Endothelial cell of umbilical vein (primary cell): ENCODE results near the gene PCGF3. TPM values are rescaled to one million over a fixed set of nuclear protein-coding genes. Genes with fewer than 3 reads are reported as not detected.

Experiments
- BruUV-seq: library from RNA; stranded (reverse); fragments of 400-500 nt; replicated peaks from 2 replicates; lab custom pipeline; 2021; lab: Mats Ljungman, UMichigan
- CTCF ChIA-PET: fragments of 300-600, 350-600 bp; sonication (Branson Sonifier 250); formaldehyde crosslinking; loops from one replicate; lab custom pipeline; 2021; ENCODE audit warnings: antibody characterized with exemption, inconsistent platforms; lab: Charles Lee
- POLR2A ChIA-PET: fragments of 300-600, 350-600 bp; sonication (Branson Sonifier 250); formaldehyde crosslinking; loops from one replicate; lab custom pipeline; 2021; ENCODE audit warnings: antibody characterized with exemption, inconsistent platforms; lab: Charles Lee
- DNase-seq: peaks from one replicate; pipeline ENCODE4 v3.0.0-alpha.2; 2011; ENCODE audit warnings: low read depth, low spot score
- FAIRE-seq: peaks from 2 replicates; lab custom pipeline; 2011; peaks lifted over from hg19 to GRCh38; lab: Jason Lieb, UNC
- H2AFZ ChIP-seq: 2 replicates; pipeline ENCODE4 v1.6.0; 2012; ENCODE audit warnings: low read depth, low read length, control low read depth, inconsistent platforms
- H3K27ac ChIP-seq: 2 replicates; pipeline ENCODE4 v1.5.1; 2011; ENCODE audit warnings: low read depth, mild to moderate bottlenecking, control low read depth, low read length, moderate library complexity; ENCODE audit not compliant: insufficient read depth
- H3K27me3 ChIP-seq, 2 experiments: 2 replicates each; pipeline versions ENCODE4 v1.6.0 to v1.6.1; 2011; ENCODE audit warnings: low read length in 2 of 2, mixed read lengths in 1 of 2; ENCODE audit not compliant: control insufficient read depth in 2 of 2, insufficient read depth in 2 of 2
- H3K36me3 ChIP-seq, 2 experiments: 2 replicates in 1 of 2; 3 replicates in 1 of 2; pipeline ENCODE4 v1.5.1; 2011; ENCODE audit warnings: low read length in 2 of 2, mild to moderate bottlenecking in 1 of 2, moderate library complexity in 1 of 2; ENCODE audit not compliant: control insufficient read depth in 2 of 2, insufficient read depth in 2 of 2; ENCODE audit errors: extremely low read depth in 1 of 2
- H3K4me1 ChIP-seq: 3 replicates; pipeline ENCODE4 v1.5.1; 2011; ENCODE audit warnings: mild to moderate bottlenecking, low read length; ENCODE audit not compliant: control insufficient read depth, insufficient read depth; ENCODE audit errors: extremely low read depth
- H3K4me2 ChIP-seq: 2 replicates; pipeline ENCODE4 v1.6.1; 2011; ENCODE audit warnings: low read length, control low read depth, mixed read lengths; ENCODE audit not compliant: insufficient read depth
- H3K4me3 ChIP-seq, 3 experiments: fragments of 200-600 bp in 1 of 3; sonication (generic), shearing (Covaris generic) in 1 of 3; replicated peaks in 1 of 3; 2 replicates each; pipeline ENCODE4 v1.5.1; 2011 to 2016; ENCODE audit warnings: control low read depth in 3 of 3, low read length in 3 of 3, mild to moderate bottlenecking in 2 of 3, inconsistent platforms in 1 of 3, low read depth in 1 of 3, moderate library complexity in 1 of 3; ENCODE audit not compliant: insufficient read depth in 1 of 3
- H3K79me2 ChIP-seq: 2 replicates; pipeline ENCODE4 v1.6.0; 2012; ENCODE audit warnings: low read length, inconsistent platforms; ENCODE audit not compliant: control insufficient read depth, insufficient read depth
- H3K9ac ChIP-seq: replicated peaks from 2 replicates; pipeline ENCODE3; 2011; ENCODE audit warnings: low read length, control low read depth; ENCODE audit not compliant: insufficient read depth; ENCODE audit errors: extremely low read depth
- H3K9me1 ChIP-seq: replicated peaks from 3 replicates; pipeline ENCODE4 v1.6.0; 2011; ENCODE audit warnings: mild to moderate bottlenecking, low read length; ENCODE audit not compliant: control insufficient read depth, insufficient read depth; ENCODE audit errors: extremely low read depth
- H3K9me3 ChIP-seq: replicated peaks from 2 replicates; pipeline ENCODE4 v1.5.1; 2012; ENCODE audit warnings: low read length, inconsistent platforms; ENCODE audit not compliant: control insufficient read depth, insufficient read depth
- H4K20me1 ChIP-seq: replicated peaks from 2 replicates; pipeline ENCODE3; 2011; ENCODE audit warnings: mild to moderate bottlenecking, low read length; ENCODE audit not compliant: control insufficient read depth, insufficient read depth; ENCODE audit errors: extremely low read depth
- EZH2 ChIP-seq: IDR thresholded peaks from 2 replicates; pipeline ENCODE4 v1.6.1; 2012; ENCODE audit warnings: borderline replicate concordance, low read depth, mild to moderate bottlenecking, moderate library complexity, low read length, inconsistent platforms; ENCODE audit not compliant: severe bottlenecking
- FOS ChIP-seq: IDR thresholded peaks from 2 replicates; pipeline ENCODE4 v1.6.1; 2011; ENCODE audit warnings: mild to moderate bottlenecking, low read length, moderate library complexity, borderline replicate concordance; ENCODE audit not compliant: insufficient read depth
- GATA2 ChIP-seq: IDR thresholded peaks from 2 replicates; pipeline ENCODE4 v1.7.0; 2011; ENCODE audit warnings: low read depth, mild to moderate bottlenecking, moderate library complexity, mixed read lengths, low read length; ENCODE audit not compliant: insufficient read length, insufficient read depth
- JUN ChIP-seq: IDR thresholded peaks from 2 replicates; pipeline ENCODE4 v1.6.1; 2011; ENCODE audit warnings: borderline replicate concordance, low read depth; ENCODE audit not compliant: insufficient read length, insufficient read depth
- MAX ChIP-seq: IDR thresholded peaks from 2 replicates; pipeline ENCODE4 v1.6.1; 2011; ENCODE audit not compliant: insufficient read depth, insufficient read length
- MYC ChIP-seq: IDR thresholded peaks from one replicate; pipeline ENCODE4 v1.6.1; 2011; ENCODE audit warnings: mild to moderate bottlenecking, low read depth, low read length
- POLR2A ChIP-seq: IDR thresholded peaks from 2 replicates; pipeline ENCODE4 v1.6.1; 2012; ENCODE audit warnings: low read depth, mild to moderate bottlenecking, control low read depth, low read length
- POLR2AphosphoS5 ChIP-seq: IDR thresholded peaks from 2 replicates; pipeline ENCODE4 v1.6.1; 2012; ENCODE audit warnings: low read depth, mild to moderate bottlenecking, control low read depth, low read length, moderate library complexity; ENCODE audit not compliant: insufficient read depth
- dilution Hi-C: fragments of 300-500 bp; cut with MboI; formaldehyde crosslinking; loops from one replicate; pipeline ENCODE4 v1.15.0; 2019; ENCODE audit warnings: low sequenced_read_pairs; ENCODE audit not compliant: extremely low pct_ligation_motif_present
- intact Hi-C: fragments of 100-400 bp; cut with micrococcal nuclease; formaldehyde crosslinking; loops from one replicate; pipeline ENCODE4 v1.10.0; 2022
- polyA plus RNA-seq, 4 experiments: library from polyadenylated mRNA; depleted of rRNA in 3 of 4; stranded (reverse) in 3 of 4; unstranded in 1 of 4; fragments of >200 nt; gene quantifications; 2 replicates each; pipeline versions ENCODE4 v1.2.1 to v1.2.3, GENCODE V29; 2011 to 2012; ENCODE audit warnings: missing spikeins in 1 of 4
- total RNA-seq: library from RNA; stranded (reverse); gene quantifications from 2 replicates; pipeline ENCODE4 v1.2.3, GENCODE V29; 2021
- TF ChIP-seq, protein P1 (sequence below), 2 donors: IDR thresholded peaks; 1 replicate in 1 of 2; 2 replicates in 1 of 2; pipeline ENCODE4 v1.5.1; 2011; ENCODE audit warnings: low read length in 2 of 2, mild to moderate bottlenecking in 2 of 2, moderate library complexity in 2 of 2, control low read depth in 1 of 2, inconsistent platforms in 1 of 2, low read depth in 1 of 2; ENCODE audit not compliant: insufficient read depth in 1 of 2; ENCODE audit errors: extremely low read depth in 1 of 2

PCGF3 gene
- total and polyA plus RNA-seq, 2 donors (not counting 3 experiments of a cell fraction or from before 2014, with no cell fraction given): 70.2 to 91.8 TPM

DNA sequence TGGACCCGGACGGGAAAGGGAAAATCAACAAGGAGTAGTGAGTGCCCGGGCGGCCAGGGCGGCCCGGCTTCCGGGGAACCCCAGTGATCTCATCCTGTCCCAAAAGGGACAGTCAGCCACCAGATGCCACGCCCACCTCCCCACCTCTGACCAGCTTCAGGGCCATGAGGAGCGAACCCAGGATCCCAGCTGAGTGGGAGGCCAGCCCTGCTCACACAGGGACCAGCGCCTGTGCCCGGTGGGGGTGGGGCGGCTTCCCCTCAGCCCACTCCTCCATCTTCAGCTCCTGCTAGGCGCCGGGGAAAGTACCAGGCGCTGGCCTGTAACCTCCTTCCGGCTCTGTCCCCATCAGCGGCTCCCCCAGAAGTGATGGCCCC lies 25.1 kb upstream of the PCGF3 start:
- no peaks in the 10 kb centered on the region for H4K20me1 ChIP-seq

More for the DNA sequence above, 25.1 kb upstream of the PCGF3 start:
- Histone ChIP-seq H3K9ac (no peak overlapping the region), H3K79me2 (no peaks in the 10 kb centered on the region), H3K9me3 (no peaks in the 10 kb centered on the region), H3K4me2 (peak overlapping the region; percentile 28), H2AFZ (peak overlapping the region; percentile 65), H3K4me1 (peaks cover 4% of the 10 kb centered on the region), H3K27me3 (no peaks in the 10 kb centered on the region), H3K4me3 (peak overlapping the region in 1 of 3 experiments; percentile 34), H3K9me1 (no peaks in the 10 kb centered on the region), H3K27ac (no peak overlapping the region), H3K36me3 (no peaks in the 10 kb centered on the region)
- DNase-seq: no peak
- BruUV-seq: no TSS peak
- ChIA-PET CTCF (no interaction called here), POLR2A (no interaction called here)
- intact Hi-C loops (no loop called here), dilution Hi-C loops (no loop called here)
- no peak for FAIRE-seq
- TF ChIP-seq JUN (no peak), FOS (no peak), EZH2 (no peak), MYC (no peak), POLR2AphosphoS5 (no peak), MAX (no peak), POLR2A (no peak), GATA2 (no peak)
- TF ChIP-seq, protein P1, sequence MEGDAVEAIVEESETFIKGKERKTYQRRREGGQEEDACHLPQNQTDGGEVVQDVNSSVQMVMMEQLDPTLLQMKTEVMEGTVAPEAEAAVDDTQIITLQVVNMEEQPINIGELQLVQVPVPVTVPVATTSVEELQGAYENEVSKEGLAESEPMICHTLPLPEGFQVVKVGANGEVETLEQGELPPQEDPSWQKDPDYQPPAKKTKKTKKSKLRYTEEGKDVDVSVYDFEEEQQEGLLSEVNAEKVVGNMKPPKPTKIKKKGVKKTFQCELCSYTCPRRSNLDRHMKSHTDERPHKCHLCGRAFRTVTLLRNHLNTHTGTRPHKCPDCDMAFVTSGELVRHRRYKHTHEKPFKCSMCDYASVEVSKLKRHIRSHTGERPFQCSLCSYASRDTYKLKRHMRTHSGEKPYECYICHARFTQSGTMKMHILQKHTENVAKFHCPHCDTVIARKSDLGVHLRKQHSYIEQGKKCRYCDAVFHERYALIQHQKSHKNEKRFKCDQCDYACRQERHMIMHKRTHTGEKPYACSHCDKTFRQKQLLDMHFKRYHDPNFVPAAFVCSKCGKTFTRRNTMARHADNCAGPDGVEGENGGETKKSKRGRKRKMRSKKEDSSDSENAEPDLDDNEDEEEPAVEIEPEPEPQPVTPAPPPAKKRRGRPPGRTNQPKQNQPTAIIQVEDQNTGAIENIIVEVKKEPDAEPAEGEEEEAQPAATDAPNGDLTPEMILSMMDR (IDR thresholded peaks at IDR 0.05; ENCODE audit: extremely low read depth in 1 of 2, insufficient read depth in 1 of 2, low read depth in 1 of 2, low read length in 2 of 2): no peak
